ENCODE measurements around the gene CACUL1.
"Not testable (repeated sequence)": the region's sequence is repeated elsewhere in the genome, so short reads cannot be mapped to it uniquely, and the experiment has no call there.

The CACUL1 gene

DNA sequence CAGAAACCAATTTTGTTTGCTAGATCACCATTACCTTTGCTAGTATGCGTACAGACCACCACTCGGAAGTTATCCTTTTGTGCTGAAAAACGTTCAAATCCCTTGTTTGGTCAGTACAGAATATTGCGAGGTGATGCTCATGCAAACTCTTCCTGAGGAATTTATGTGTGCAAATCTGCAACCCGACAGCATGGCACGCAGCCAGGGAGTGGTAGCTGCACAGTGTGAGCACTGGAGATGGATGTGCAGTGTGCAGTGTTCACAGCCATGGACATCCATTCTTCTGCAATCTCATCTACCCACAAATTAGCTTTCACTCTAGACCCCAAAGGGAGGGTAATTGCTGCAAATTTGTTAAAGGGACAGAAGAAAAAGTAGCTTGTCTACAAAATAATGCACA is 72.2 kb downstream of the CACUL1 start:
- DNase-seq = peak in 1 of 3 donors; percentile 3

GRCh38 chr10:118680197-118680596 is 74.6 kb downstream of the CACUL1 start:
- DNase-seq = no peak

DNA sequence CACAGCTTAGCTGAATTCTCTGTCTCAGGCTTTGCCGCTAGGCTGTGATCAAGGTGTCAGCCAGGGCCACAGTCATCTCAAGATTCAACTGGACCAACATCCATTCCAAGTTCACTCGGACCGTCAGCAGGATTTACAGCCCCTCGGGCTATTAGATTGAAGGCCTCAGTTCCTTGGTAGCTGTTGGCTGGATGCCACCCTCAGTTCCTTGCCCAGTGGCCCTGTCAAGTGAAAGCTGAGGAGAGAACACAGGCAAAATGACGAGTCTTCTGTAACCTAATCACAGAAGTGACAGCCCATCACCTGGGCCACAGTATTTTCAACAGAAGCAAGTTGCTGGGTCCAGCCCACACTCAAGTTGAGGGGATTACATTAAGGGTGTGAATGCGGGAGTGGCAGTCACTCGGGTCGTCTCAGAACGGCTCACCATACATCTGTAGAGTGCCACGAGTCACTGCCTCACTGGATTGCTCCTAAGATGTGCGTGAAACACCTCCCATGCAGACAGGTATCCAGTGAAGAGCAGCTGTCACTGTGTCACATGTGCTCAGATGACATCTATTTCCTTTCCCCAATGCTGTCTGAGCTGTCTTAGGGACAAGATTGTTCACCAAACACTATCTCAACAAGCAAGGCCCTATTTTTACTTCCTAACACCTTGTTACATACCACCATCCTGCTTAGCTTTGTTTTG is 80.4 kb downstream of the CACUL1 start:
- DNase-seq = no peak

GRCh38 chr10:118672766-118673715 is 81.7 kb downstream of the CACUL1 start:
- no peak for DNase-seq

DNA sequence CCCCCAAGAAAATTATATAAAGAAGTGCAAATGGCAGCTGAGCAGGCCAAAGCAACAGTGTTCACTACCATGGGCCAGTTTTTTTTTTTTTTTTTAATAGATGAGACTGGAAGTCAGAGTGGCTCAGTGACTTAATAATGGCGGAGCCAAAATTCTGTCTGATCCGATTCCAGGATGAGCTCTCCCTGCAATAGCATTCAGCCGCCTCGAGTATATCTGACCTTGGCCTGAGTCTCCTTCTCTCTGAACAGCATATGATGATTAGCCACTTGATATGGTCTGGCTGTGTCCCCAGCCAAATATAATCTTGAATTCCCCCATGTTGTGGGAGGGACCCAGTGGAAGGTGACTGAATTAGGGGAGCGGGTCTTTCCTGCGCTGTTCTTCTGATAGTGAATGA is 82.6 kb downstream of the CACUL1 start:
- no peak for DNase-seq

- DNase-seq = not testable (repeated sequence)
These were observed 83.5 kb downstream of the CACUL1 start for GRCh38 chr10:118671221-118671620.

DNA sequence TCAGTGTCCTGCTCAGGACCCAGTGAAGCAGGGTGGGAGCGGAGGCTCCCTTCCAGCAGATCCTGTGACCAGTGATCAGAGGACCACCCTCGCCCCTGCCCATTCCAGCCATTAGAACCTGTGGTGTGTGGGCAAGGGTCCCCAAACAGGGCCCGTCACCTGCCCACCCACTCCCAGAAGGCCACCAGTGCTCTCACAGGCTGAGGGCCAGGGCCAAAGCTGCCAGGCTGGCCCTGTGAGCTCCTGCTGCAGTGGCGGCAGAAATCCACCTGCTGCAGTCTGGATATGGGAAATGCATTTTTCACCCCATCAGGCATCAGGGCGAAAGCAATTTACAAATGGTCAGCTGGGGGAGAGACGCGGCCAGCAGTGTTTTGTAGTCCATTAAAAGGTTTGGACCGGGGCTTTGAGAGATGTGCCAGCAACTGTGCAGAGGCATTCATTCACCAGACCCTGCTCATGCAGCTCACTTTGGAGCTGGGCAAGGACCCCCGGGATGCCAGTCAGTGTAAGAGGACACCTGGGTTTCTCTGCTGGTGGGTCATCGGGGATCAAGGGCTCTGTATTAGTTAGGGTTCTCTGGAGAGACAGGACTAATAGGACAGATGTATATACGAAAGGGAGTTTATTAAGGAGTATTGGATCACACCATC is 84.2 kb downstream of the CACUL1 start:
- DNase-seq = no peak

DNA sequence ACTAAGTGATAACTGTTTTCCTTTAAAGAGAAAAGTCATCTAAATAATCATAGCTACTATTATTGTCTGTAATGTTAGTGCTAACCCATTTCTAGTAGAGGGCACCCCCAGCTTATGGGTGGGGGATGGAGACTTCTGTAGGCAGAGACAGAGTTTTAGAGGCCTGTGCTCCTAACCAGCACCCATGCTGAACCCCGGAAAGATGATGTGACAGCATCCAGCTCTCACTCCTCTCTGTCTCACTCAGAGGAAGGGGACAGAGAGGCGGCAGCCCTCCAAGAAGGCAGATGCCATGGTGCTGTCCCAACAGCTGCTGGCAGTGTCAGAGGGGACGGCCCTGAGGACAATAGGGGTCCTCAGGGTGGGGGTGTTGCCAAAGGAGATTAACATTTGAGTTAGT is 84.9 kb downstream of the CACUL1 start:
- DNase-seq = no peak

GRCh38 chr10:118669020-118669791 is 85.6 kb downstream of the CACUL1 start:
- peak in 2 of 3 donors; percentile 7 to 33 for DNase-seq

DNA sequence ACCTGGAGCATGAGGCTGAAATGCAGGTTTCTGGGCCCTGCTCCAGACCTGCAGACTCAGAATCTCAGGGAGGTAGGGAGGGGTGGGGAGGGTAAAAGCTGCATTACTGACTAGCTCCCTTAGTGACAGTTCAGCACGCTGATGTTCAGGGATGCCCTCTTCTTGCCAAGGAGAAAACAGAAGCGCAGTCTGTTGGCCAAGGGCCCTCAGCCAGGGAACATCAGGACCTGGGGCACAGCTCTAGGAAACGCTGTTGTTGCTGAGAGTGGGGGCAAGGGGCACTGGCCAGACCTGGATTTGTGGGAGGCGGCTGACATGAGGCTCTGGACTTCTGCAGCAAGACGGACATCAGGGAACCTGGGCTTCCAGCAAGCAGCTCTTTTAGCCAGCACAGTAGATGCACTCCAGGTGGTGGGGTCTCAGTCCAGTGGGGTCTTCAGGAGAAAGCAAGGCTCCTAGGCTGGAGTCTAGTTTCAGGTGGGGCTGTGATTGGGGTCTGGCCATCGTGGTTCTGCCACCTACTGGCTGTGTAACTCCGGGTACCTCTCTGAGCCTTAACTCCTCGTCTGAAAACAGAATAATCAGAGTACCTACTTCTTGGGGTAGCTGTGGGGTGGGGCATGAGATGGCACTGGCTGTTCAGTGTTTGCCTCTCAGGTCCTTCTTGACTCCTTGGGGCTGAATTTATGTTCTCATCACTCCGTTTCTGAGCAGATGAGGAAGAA is 86.4 kb downstream of the CACUL1 start:
- no peak for DNase-seq

DNA sequence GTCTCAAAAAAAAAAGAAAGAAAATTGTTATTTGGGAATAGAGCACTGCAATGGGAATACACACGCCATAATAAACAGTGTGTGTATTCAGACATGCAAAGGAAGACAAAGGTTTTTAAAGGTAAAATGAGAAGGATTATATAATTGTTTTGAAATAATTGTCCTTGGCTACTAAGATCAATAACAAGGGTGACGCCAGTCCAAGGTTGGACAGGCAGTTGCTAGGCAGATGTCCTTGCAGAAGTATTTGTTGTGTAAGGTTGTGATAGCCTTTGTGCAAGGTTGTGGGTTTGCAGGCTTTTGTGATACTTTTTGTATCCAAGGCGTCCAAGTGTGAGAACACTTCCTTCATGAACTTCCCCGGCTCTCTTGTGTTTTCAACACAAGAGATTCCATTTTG is 87.0 kb downstream of the CACUL1 start:
- DNase-seq = no peak

- DNase-seq = no peak
These were observed 88.4 kb downstream of the CACUL1 start for GRCh38 chr10:118666350-118666749.

- DNase-seq = no peak
These were observed 90.4 kb downstream of the CACUL1 start for GRCh38 chr10:118664321-118664720.

GRCh38 chr10:118663176-118663575 is 91.6 kb downstream of the CACUL1 start:
- no peak for DNase-seq

- no peak for DNase-seq
These were observed 92.3 kb downstream of the CACUL1 start for GRCh38 chr10:118662228-118663035.

- no peak for DNase-seq
These were observed 96.0 kb downstream of the CACUL1 start for GRCh38 chr10:118658762-118659161.

GRCh38 chr10:118658168-118658567 is 96.6 kb downstream of the CACUL1 start:
- DNase-seq = not testable (repeated sequence)

- not testable (repeated sequence) for DNase-seq
These were observed 109.5 kb downstream of the CACUL1 start for GRCh38 chr10:118645294-118645693.

DNA sequence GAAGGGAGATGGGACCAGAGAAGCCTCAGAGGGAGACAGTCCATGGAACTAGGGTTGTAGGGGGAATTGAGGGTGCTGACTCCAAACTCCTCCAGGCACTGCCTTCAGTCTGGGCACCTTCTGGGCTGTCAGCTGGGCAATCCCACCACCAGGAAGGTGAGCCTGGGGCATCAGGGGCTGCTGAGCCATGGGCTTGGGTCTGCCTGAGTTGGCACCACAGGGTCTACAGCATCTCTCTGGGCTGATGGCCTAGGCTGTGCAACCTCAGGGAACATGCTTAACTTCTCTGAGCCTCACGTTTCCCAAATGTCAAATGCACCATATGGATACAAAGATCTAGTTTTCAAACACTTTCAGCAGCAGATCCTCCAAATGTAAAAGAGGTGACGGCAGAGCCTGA is 112.5 kb downstream of the CACUL1 start:
- DNase-seq = no peak

GRCh38 chr10:118638680-118639079 is 116.1 kb downstream of the CACUL1 start:
- no peak for DNase-seq

All from suppressor macrophage treated with lipopolysaccharide for 1 hour (primary cell).